ENCODE data around the gene DNALI1.
"Not testable (repeated sequence)": the region's sequence is repeated elsewhere in the genome, so short reads cannot be mapped to it uniquely, and the experiment has no call there.

Gene DNALI1

DNA sequence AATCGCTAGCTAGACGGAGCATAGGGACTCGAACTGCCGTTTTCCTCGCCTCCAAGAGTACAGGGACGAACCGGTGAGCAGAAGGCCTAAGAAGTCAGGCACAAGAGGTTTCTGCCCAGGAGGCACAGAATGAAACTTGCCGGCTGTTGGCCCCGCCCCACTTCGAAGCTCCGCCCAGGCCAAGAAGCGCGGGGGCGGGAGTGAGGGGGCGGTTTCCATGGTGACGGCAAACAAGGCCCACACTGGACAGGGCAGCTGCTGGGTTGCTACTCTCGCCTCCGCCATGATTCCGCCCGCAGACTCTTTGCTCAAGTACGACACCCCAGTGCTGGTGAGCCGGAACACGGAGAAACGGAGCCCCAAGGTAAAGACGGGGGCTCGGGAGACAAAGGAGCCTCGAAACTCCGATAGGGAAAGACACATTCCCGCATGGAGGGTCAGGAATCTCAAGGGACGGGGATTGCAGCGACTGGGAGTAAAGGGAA lies at the start of gene DNALI1:
TSS of gene DNALI1 (plus strand) at position 229 of the 485 bp plus-strand sequence. CDS start at position 284, 55 bp downstream.
- no peak for DNase-seq (ENCODE audit: low spot score)

- DNase-seq (ENCODE audit: low spot score), result no peak
Measured at GRCh38 chr1:37509181-37509580, 47.6 kb upstream of the DNALI1 start.

- peak; percentile 24 for DNase-seq (ENCODE audit: low spot score)
Measured at GRCh38 chr1:37513795-37514349, 42.9 kb upstream of the DNALI1 start.

- DNase-seq (ENCODE audit: low spot score), result peak; percentile 78
Measured at GRCh38 chr1:37514350-37515184, 42.2 kb upstream of the DNALI1 start, which contains the start of gene MEAF6. MEAF6 (minus strand) TSS chr1:37514766; CDS start chr1:37514746, 20 bp downstream.

DNA sequence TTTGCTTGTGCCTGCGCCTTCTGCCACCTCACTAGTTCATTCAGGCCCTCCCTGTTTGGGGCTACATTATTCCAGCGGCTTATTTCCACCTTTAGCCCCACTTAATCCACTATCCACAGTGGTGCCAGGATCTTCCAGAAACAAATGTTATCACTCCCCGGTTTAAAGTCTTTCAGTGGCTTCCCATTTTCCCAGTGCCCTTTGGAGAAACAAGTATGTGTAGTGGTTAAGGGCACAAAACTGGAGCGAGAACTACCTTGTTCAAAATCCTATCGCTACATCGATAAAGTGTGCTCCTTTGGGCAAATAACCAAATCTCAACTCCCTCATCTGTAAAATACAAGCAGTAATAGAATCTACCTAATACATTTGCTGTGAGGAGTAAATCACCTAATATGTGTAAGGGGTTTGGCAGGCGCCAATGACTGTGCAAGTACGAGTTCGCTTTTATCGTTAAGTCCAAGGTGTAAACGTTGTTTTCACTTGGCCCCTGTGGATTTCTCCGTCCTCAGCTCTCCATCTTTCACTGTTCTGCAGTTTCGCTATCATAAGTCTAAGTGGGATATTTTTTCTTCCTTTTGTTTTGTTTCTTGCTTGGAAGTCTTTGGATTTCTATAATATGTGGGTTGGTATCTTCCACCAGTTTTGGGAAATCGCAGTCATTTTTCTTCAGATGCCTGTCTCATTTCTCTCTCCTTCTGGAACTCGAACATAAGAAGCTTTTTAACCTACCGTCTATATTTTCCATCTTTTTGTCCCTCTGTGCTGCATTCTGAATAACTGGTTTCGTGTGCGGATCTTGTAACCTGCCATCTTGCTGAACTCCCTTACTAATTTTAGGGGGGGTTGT lies 41.3 kb upstream of the DNALI1 start:
- DNase-seq (ENCODE audit: low spot score), result no peak

DNA sequence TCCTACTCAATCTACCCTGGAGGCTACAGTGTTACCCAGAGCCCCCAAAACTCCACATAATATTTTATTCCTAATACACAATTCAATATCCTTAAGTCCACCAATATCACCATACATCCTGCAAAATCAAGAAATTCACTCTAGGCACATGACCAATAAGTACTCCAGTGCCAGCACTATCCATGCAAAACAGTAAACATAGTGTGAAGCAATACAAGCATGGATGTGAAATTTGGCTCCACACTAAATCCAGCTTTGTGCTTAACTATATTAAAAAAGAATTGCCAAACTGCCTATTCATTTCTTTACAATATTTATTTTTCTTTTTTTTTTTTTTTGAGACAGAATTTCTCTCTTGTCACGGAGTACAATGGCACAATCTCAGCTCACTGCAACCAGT lies 39.2 kb upstream of the DNALI1 start:
- DNase-seq (ENCODE audit: low spot score), result no peak

GRCh38 chr1:37518241-37518640 lies 38.5 kb upstream of the DNALI1 start:
- DNase-seq (ENCODE audit: low spot score), result not testable (repeated sequence)

- peak; percentile 40 for DNase-seq (ENCODE audit: low spot score)
Measured at GRCh38 chr1:37518929-37519328, 37.8 kb upstream of the DNALI1 start.

DNA sequence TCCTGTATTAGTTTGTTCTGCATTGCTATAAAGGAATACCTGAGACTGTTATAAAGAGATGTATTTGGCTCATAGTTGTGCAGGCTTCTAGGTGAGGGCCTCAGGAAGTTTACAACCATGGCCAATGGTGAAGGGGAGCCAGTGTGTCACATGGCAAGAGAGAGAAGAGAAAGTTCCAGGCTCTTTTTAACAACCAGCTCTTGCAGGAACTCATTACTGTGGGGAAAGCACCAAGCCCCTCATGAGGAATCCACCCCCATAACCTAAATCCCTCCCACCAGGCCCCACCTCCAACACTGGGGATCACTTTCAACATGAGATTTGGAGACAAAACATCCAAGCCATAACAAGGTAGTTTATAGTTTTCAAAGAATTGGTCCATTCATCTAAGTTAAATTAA lies 37.1 kb upstream of the DNALI1 start:
- no peak for DNase-seq (ENCODE audit: low spot score)

GRCh38 chr1:37529888-37530287 lies 26.9 kb upstream of the DNALI1 start:
- DNase-seq (ENCODE audit: low spot score), result not testable (repeated sequence)

DNA sequence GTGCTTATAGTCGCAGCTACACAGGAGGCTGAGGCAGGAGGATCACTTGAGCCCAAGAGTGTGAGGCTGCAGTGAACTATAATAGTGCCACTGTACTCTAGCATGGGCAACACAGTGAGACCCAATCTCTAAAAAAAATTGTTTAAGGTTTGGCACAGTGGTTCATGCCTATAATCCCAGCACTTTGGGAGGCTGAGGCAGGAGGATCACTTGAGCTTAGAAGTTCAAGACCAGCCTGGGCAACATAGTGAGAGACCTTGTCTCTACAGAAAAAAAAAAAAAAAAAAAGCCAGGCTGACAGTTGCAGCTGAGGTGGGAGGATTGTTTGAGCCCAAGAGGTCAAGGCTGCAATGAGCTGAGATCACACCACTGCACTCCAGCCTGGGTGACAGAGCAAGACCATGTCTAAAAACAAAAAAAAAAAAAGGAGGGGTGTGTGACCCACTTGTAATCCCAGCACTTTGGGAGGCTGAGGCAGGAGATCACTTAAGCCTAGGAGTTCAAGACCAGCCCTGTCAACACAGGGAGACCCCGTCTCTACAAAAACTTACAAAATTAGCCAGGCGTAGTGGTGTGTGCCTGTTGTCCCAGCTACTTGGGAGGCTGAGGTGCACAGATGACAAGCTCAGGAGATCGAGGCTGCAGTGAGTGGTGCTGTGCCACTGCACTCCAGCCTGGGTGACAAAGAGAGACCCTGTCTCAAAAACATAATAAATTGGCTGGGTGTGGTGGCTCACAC lies 24.2 kb upstream of the DNALI1 start:
- not testable (repeated sequence) for DNase-seq (ENCODE audit: low spot score)

GRCh38 chr1:37533317-37534093 lies 23.2 kb upstream of the DNALI1 start:
- DNase-seq (ENCODE audit: low spot score), result no peak

DNA sequence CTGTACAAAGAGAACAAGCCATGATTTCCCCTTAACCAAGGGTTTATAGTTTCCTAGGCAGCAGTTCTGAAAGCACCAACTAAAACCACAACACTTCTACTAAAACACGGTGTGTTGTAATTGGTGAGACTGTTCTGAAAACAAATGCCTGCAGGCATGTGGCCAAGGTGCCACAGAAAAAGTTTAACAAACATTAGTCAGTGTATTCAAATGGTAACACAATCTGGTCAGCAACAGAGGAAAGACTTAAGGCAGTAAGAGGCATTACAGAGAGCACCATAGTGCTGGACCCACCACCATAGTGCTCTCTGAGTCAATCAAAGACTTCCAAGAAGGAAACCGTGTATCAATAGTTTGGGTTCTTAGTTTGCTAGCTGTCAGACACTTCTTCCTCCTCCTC lies 19.4 kb upstream of the DNALI1 start:
- DNase-seq (ENCODE audit: low spot score), result no peak

DNA sequence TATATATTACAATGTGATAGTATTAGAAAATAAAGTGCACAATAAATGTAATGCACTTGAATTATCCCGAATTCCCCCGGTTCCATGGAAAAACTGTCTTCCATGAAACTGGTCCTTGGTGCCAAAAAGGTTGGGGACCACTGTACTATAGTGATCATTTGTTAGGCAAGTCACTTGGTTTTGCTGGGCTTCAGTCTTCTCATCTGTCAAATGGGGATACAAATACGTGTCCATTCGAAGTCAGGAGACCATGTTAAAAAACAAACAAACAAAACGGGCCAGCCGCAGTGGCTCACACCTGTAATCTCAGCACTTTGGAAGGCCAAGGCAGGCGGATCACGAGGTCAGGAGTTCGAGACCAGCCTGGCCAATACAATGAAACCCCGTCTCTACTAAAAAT lies 17.6 kb upstream of the DNALI1 start:
- DNase-seq (ENCODE audit: low spot score), result not testable (repeated sequence)

DNA sequence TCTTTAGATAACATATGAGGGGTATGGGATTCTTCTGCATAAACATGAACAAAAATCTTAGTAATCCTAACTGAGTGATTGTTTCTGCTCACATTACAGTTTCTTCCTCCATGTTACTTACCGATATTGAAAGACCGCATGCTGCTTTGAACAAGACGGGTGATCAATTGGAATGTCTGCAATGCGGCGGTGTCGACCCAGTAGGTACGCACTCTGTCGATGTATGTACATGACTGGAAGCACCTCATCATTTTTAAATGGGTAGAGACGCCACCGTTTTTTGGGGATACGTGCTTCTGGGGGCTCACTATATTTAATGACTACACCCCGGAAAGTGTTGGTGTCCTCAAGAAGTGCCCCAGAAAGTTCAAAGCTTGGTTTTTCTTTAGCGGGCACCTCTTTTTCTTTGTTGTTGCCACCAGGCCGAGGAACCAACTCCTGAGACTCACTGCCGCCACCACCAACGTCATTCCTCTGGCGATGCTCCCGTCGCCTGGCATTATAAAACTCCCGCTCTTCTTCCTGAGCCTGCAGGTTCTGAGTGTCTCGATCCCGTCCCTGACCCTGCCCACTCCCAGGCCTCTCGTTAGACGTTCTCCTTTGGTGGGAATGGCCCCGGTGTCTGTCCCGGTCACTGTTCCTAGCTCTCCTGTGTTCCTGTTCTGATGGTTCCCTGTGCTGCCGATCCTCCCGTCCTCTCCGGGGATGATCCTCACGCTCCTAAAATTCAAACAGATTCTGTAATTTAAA lies 16.5 kb upstream of the DNALI1 start:
- no peak for DNase-seq (ENCODE audit: low spot score)

DNA sequence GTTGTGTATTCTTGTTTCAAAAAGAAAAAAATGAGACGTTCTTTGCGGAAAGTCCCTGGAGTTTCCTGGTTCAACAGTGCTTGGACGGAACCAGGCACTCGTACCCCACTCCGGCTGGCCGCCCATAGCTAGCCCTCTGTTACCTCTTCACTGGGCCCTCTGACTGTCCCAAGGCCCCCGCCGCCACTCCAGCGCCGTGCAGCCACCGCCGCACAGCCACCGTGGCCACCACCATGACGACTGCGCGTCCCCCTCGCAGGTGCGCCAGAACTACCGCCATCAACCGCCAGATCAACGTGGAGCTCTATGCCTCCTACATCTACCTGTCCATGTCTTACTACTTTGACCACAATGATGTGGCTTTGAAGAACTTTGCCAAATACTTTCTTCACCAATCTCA lies 12.2 kb upstream of the DNALI1 start:
- no peak for DNase-seq (ENCODE audit: low spot score)

DNA sequence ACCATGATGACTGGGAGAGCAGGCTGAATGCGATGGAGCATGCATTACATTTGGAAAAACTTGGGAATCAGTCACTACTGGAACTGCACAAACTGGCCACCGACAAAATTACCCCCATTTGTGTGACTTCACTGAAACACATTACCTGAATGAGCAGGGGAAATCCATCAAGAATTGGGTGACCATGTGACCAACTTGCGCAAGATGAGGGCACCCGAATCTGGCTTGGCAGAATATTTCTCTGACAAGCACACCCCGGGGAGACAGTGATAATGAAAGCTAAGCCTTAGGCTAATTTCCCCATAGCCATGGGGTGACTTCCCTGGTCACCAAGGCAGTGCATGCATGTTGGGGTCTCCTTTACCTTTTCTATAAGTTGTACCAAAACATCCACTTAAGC lies 11.7 kb upstream of the DNALI1 start:
- no peak for DNase-seq (ENCODE audit: low spot score)

DNA sequence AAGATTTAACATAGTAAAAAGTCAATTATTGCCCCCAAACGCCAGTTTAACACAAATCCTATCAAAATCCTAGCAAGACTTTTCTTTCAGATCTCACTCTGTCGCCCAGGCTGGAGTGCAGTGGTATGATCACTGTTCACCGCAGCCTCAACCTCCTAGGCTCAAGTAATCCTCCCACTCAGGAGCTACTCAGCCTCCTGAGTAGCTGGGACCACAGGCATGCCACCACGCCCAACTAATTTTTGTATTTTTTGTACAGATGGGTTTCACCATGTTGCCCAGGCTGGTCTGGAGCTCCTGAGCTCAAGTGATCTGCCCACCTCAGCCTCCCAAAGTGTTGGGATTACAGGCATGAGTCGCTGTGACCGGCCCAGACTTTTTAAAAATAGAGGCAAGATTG lies 7.4 kb upstream of the DNALI1 start:
- DNase-seq (ENCODE audit: low spot score), result no peak

DNA sequence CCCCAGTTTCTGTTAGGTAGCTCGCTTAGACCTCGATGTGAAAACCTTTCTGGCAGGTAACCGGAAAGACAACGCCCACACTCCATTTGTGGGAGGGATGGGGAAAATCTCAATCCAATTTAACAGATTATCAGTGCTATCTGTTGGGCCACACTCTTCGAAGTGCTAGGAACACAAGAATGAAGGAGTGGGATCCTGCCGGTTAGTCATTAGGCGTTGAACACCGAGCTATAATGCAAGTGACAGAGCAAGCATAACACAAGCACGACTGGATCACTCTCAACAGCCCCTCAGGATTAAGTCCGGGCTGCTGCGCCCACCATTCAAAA lies 3.2 kb upstream of the DNALI1 start:
- no peak for DNase-seq (ENCODE audit: low spot score)
